Neural progenitor cell (in vitro differentiated cells): ENCODE measurements around the gene RGS14. TPM values are rescaled to one million over a fixed set of nuclear protein-coding genes. Genes with fewer than 3 reads are reported as not detected.

ENCODE experiments used
- DNase-seq: peaks from one replicate; pipeline ENCODE4 v3.0.0-alpha.2; 2016; ENCODE audit warnings: low spot score
- H2AFZ ChIP-seq: fragments of 200-600 bp; sonication (generic); replicated peaks from 2 replicates; pipeline ENCODE4 v1.6.1; 2016; ENCODE audit warnings: antibody characterized with exemption
- H3F3A ChIP-seq: fragments of 200-600 bp; sonication (generic); 2 replicates; pipeline ENCODE4 v1.6.1; 2016; ENCODE audit warnings: antibody characterized with exemption, low read depth
- H3K27ac ChIP-seq: fragments of 200-600 bp; sonication (generic); 2 replicates; pipeline ENCODE4 v1.5.1; 2016; ENCODE audit warnings: mild to moderate bottlenecking
- H3K27me3 ChIP-seq: fragments of 200-600 bp; sonication (generic); 2 replicates; pipeline ENCODE4 v1.6.1; 2016; ENCODE audit warnings: mild to moderate bottlenecking, moderate library complexity
- H3K36me3 ChIP-seq: fragments of 200-600 bp; sonication (generic); 2 replicates; pipeline ENCODE4 v1.5.1; 2016
- H3K4me1 ChIP-seq: fragments of 200-600 bp; sonication (generic); 2 replicates; pipeline ENCODE4 v1.6.1; 2016; ENCODE audit warnings: mixed run types
- H3K4me2 ChIP-seq: fragments of 200-600 bp; sonication (generic); 2 replicates; pipeline ENCODE4 v1.6.1; 2016
- H3K4me3 ChIP-seq: fragments of 200-600 bp; sonication (generic); 2 replicates; pipeline ENCODE4 v1.5.1; 2016
- H3K79me2 ChIP-seq: fragments of 200-600 bp; sonication (generic); 2 replicates; pipeline ENCODE4 v1.6.1; 2016; ENCODE audit warnings: low read depth
- H3K9ac ChIP-seq: fragments of 200-600 bp; sonication (generic); 2 replicates; pipeline ENCODE4 v1.6.1; 2016
- H3K9me3 ChIP-seq: fragments of 200-600 bp; sonication (generic); 2 replicates; pipeline ENCODE4 v1.5.1; 2016; ENCODE audit warnings: low read depth
- H4K20me1 ChIP-seq: fragments of 200-600 bp; sonication (generic); 2 replicates; pipeline ENCODE4 v1.6.1; 2016; ENCODE audit warnings: low read depth
- H3K27ac Mint-ChIP-seq: 3 replicates; pipeline ENCODE4 v1.8.0; 2021; ENCODE audit warnings: mixed read lengths
- H3K27me3 Mint-ChIP-seq: 2 replicates; pipeline ENCODE4 v1.8.0; 2022; ENCODE audit warnings: low read depth, mild to moderate bottlenecking, inconsistent platforms, moderate library complexity, mixed read lengths; ENCODE audit not compliant: insufficient read depth
- H3K36me3 Mint-ChIP-seq: 3 replicates; pipeline ENCODE4 v1.8.0; 2021; ENCODE audit warnings: mixed read lengths
- H3K4me1 Mint-ChIP-seq: 3 replicates; pipeline ENCODE4 v1.8.0; 2021; ENCODE audit warnings: mixed read lengths
- H3K4me3 Mint-ChIP-seq: 3 replicates; pipeline ENCODE4 v1.8.0; 2021; ENCODE audit warnings: mild to moderate bottlenecking, moderate library complexity, mixed read lengths
- H3K9me3 Mint-ChIP-seq: 3 replicates; pipeline ENCODE4 v1.8.0; 2020; ENCODE audit warnings: mixed read lengths
- EZH2 ChIP-seq: fragments of 200-600 bp; sonication (generic); IDR thresholded peaks from 2 replicates; pipeline ENCODE4 v1.6.1; 2017; ENCODE audit warnings: antibody characterized with exemption, mild to moderate bottlenecking, moderate library complexity
- EZH2phosphoT487 ChIP-seq: fragments of 200-600 bp; sonication (generic); IDR thresholded peaks from 2 replicates; pipeline ENCODE4 v1.6.1; 2017; ENCODE audit warnings: antibody characterized with exemption
- total RNA-seq: library from RNA; depleted of rRNA; stranded (reverse); fragments of >200 nt; gene quantifications from 2 replicates; pipeline ENCODE4 v1.2.3, GENCODE V29; 2015; ENCODE audit warnings: low replicate concordance
- TF ChIP-seq, protein P1 (sequence below): fragments of 200-600 bp; sonication (generic); IDR thresholded peaks from 2 replicates; pipeline ENCODE4 v1.5.1; 2017; ENCODE audit warnings: antibody characterized with exemption, mild to moderate bottlenecking

The RGS14 gene
- total RNA-seq, 1 donor from 2014 or later = 3.2 TPM

DNA sequence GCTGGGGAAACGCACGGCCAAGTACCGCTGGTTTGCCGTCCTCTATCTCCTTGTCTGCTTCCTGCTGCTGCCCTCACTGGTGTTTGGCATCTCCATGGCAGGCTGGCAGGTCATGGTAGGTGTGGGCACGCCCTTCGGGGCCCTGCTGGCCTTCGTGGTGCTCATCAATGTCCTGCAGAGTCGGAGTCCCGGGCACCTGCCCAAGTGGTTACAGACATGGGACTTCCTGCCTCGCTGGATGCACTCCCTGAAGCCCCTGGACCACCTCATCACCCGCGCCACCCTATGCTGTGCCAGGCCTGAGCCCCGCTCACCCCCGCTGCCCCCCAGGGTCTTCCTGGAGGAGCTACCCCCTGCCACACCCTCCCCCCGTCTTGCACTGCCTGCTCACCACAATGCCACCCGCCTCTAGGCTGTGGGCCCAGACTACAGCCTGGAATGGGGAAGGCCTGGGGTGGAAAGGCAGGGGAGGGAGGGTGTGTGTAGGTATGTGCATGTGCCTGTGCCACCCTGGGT is 40.2 kb downstream of the RGS14 start:
- Mint-ChIP-seq H3K4me3 (no peak overlapping the region), H3K36me3 (no peaks in the 10 kb centered on the region), H3K9me3 (no peaks in the 10 kb centered on the region), H3K27me3 (peaks cover 23% of the 10 kb centered on the region), H3K4me1 (peaks cover 8% of the 10 kb centered on the region), H3K27ac (no peak overlapping the region)
- Histone ChIP-seq H3K4me2 (no peak overlapping the region), H3K9ac (no peak overlapping the region), H3K79me2 (no peaks in the 10 kb centered on the region), H3K27ac (no peak overlapping the region), H4K20me1 (no peaks in the 10 kb centered on the region), H2AFZ (no peak overlapping the region), H3K27me3 (peaks cover 35% of the 10 kb centered on the region), H3K9me3 (no peaks in the 10 kb centered on the region), H3K4me3 (no peak overlapping the region), H3F3A (peaks cover 15% of the 10 kb centered on the region), H3K36me3 (no peaks in the 10 kb centered on the region), H3K4me1 (peaks cover 4% of the 10 kb centered on the region)
- no peak for TF ChIP-seq EZH2phosphoT487
- TF ChIP-seq, protein P1, sequence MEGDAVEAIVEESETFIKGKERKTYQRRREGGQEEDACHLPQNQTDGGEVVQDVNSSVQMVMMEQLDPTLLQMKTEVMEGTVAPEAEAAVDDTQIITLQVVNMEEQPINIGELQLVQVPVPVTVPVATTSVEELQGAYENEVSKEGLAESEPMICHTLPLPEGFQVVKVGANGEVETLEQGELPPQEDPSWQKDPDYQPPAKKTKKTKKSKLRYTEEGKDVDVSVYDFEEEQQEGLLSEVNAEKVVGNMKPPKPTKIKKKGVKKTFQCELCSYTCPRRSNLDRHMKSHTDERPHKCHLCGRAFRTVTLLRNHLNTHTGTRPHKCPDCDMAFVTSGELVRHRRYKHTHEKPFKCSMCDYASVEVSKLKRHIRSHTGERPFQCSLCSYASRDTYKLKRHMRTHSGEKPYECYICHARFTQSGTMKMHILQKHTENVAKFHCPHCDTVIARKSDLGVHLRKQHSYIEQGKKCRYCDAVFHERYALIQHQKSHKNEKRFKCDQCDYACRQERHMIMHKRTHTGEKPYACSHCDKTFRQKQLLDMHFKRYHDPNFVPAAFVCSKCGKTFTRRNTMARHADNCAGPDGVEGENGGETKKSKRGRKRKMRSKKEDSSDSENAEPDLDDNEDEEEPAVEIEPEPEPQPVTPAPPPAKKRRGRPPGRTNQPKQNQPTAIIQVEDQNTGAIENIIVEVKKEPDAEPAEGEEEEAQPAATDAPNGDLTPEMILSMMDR = no peak
- no peak for TF ChIP-seq EZH2
- DNase-seq = no peak

DNA sequence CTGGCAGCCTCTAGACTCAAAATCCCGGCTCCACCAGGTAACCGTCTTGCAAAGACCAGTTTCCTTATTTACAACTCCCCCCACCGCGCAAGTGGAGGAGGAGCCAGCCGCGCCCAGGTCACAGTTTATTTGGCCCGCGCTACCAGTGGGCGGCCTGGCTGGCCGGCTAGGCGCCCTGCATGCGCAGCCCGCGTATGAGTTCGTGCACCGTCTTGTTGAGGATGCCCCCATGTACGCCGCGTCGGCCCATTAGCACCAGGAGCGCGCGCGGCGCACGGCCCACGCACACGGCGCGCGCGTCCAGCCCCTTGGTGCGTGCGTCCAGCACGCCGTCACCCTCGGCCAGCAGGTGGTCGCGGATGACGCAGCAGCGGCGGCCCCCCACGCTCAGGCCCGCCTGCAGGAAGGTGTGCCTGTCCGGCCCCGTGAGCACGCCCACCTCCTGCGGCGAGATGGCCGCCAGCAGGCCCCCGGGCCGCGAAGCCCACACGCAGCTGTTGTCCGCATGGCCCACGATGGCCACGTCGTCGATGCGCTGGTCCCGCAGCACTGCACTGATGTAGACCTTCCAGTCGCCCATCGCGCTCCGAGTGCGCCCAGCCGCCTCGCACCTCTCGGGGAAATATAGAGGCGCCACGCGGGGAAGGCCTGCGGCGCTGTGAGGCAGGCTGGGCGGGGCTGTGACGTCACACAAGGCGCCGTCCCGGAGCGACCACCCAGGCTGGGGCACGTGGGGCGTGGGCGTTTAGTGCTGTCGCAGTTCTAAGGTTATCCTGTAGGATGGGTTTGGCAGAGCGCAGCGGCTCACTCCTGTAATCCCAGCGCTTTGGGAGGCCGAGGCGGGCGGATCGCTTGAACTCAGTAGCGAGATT is 42.5 kb downstream of the RGS14 start, which contains the start of gene PFN3:
PFN3 (minus strand) TSS at position 665 of the 872 bp plus-strand sequence; CDS start at position 580, 85 bp downstream.
- no peaks in the 10 kb centered on the region for H3K36me3 Mint-ChIP-seq
- H3K9me3 ChIP-seq = no peaks in the 10 kb centered on the region
- H3K4me3 Mint-ChIP-seq = peak within 1 kb of the TSS; percentile 10
- no peak for TF ChIP-seq EZH2
- no peak for TF ChIP-seq EZH2phosphoT487
- TF ChIP-seq, protein P1 = no peak
- no peak within 1 kb of the TSS for H3K27ac Mint-ChIP-seq
- H3K36me3 ChIP-seq = no peaks in the 10 kb centered on the region
- H3K27ac ChIP-seq = no peak within 1 kb of the TSS
- no peaks in the 10 kb centered on the region for H3K79me2 ChIP-seq
- H4K20me1 ChIP-seq = no peaks in the 10 kb centered on the region
- no peak for DNase-seq
- H3K9ac ChIP-seq = no peak within 1 kb of the TSS
- no peak within 1 kb of the TSS for H3K4me2 ChIP-seq
- no peak within 1 kb of the TSS for H2AFZ ChIP-seq
- H3K4me1 Mint-ChIP-seq = peaks cover 10% of the 10 kb centered on the region
- H3K9me3 Mint-ChIP-seq = no peaks in the 10 kb centered on the region
- H3F3A ChIP-seq = peaks cover 19% of the 10 kb centered on the region
- no peak within 1 kb of the TSS for H3K4me3 ChIP-seq
- H3K27me3 Mint-ChIP-seq = peaks cover 40% of the 10 kb centered on the region
- peaks cover 58% of the 10 kb centered on the region for H3K27me3 ChIP-seq
- peaks cover 15% of the 10 kb centered on the region for H3K4me1 ChIP-seq

DNA sequence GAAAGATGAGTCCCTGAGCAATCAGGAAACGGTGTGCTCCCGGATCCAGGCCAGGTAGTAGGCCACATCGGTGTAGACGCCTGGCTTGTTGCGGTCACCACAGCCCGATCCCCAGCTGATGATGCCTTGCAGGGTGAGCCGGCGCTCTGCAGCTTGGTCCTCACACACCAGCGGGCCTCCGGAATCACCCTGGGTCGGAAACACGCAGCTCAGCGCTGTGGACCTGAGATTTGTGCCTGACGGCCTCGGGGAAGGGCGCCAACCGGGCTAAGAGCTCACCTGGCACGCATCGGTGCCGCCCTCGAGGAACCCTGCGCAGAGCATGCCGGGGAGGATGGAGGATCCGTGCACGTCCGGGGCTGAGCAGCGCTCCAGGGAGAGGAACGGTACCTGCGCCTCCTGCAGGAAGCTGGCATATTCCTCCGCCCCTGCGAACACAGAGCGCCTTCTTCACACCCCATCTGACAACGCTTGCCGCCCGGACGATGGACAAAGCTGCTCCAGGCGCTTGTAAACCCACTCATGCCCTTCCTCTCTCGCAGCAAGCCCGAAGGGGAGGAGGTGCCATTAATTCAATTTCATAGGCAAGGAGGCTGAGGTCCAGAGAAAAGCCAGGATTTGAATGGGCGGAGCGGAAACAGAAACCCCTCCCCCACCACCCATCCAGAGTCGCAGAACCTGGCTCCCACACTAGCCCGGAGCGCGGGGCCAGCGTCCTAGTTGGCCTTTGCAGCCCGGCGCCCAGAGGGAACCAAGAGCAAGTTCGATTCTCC is 44.7 kb downstream of the RGS14 start:
- Mint-ChIP-seq H3K36me3 (no peaks in the 10 kb centered on the region), H3K27me3 (peaks cover 46% of the 10 kb centered on the region), H3K27ac (no peak overlapping the region), H3K9me3 (no peaks in the 10 kb centered on the region), H3K4me3 (peak overlapping the region; percentile 86), H3K4me1 (peaks cover 10% of the 10 kb centered on the region)
- peaks cover 75% of the 10 kb centered on the region for H3K27me3 ChIP-seq
- H3K36me3 ChIP-seq = no peaks in the 10 kb centered on the region
- peaks cover 15% of the 10 kb centered on the region for H3K4me1 ChIP-seq
- H3K27ac ChIP-seq = no peak overlapping the region
- H2AFZ ChIP-seq = peak overlapping the region; percentile 90
- DNase-seq = peak; percentile 88
- H3K79me2 ChIP-seq = no peaks in the 10 kb centered on the region
- H4K20me1 ChIP-seq = no peaks in the 10 kb centered on the region
- no peak for TF ChIP-seq EZH2phosphoT487
- TF ChIP-seq EZH2 = peak; percentile 3
- TF ChIP-seq, protein P1 = peak; percentile 65
- peak overlapping the region; percentile 96 for H3K4me2 ChIP-seq
- H3K9me3 ChIP-seq = no peaks in the 10 kb centered on the region
- peak overlapping the region; percentile 49 for H3K4me3 ChIP-seq
- H3F3A ChIP-seq = peaks cover 28% of the 10 kb centered on the region
- no peak overlapping the region for H3K9ac ChIP-seq
